ENCODE data around the gene CDC42SE2. TPM values are rescaled to one million over a fixed set of nuclear protein-coding genes. Genes with fewer than 3 reads are reported as not detected.
"Not testable (repeated sequence)": the region's sequence is repeated elsewhere in the genome, so short reads cannot be mapped to it uniquely, and the experiment has no call there.

The CDC42SE2 gene
- total RNA-seq, 2 experiments from 2014 or later: 54.2 to 66.8 TPM

GRCh38 chr5:131330031-131330430 is 66.2 kb downstream of the CDC42SE2 start:
- H3K4me1 ChIP-seq (ENCODE audit: insufficient read depth, low read length, poor library complexity, severe bottlenecking): no peaks in the 10 kb centered on the region
- no peak overlapping the region for H3K4me3 ChIP-seq (ENCODE audit: low read depth, low read length, poor library complexity, severe bottlenecking)
- CTCF ChIA-PET (ENCODE audit: unreplicated experiment): no interaction called here
- H2AFZ ChIP-seq (ENCODE audit: low read length): no peak overlapping the region
- no TSS peak for BruUV-seq (replicated peaks)
- H3K4me2 ChIP-seq (ENCODE audit: low read length): no peak overlapping the region
- DNase-seq (ENCODE audit: low spot score): no peak
- H3K27ac ChIP-seq (ENCODE audit: low read depth, low read length, poor library complexity, severe bottlenecking): no peak overlapping the region
- POLR2A ChIA-PET: interaction anchor here (0.7 to 1.1 kb wide), 4 partner anchors 10 to 397 kb away, joined by 3 to 4 read pairs (median 3); no protein-coding TSS in a partner anchor
- no peaks in the 10 kb centered on the region for H3K9me3 ChIP-seq (ENCODE audit: low read length)
- peaks cover 65% of the 10 kb centered on the region for H3K79me2 ChIP-seq (ENCODE audit: insufficient read depth, low read depth, low read length)
- intact Hi-C loops (cut with micrococcal nuclease; ENCODE audit: unreplicated experiment): no loop called here
- no peaks in the 10 kb centered on the region for H3K9me2 ChIP-seq (ENCODE audit: insufficient read depth, low read length)
- H4K20me1 ChIP-seq (ENCODE audit: insufficient read depth, low read length): no peaks in the 10 kb centered on the region
- peaks cover 51% of the 10 kb centered on the region for H3K36me3 ChIP-seq (ENCODE audit: insufficient read depth, low read length)
- no peak for TF ChIP-seq EZH2phosphoT487 (IDR thresholded peaks at IDR 0.05; ENCODE audit: borderline replicate concordance, low read depth, low read length)
- TF ChIP-seq, protein P1, sequence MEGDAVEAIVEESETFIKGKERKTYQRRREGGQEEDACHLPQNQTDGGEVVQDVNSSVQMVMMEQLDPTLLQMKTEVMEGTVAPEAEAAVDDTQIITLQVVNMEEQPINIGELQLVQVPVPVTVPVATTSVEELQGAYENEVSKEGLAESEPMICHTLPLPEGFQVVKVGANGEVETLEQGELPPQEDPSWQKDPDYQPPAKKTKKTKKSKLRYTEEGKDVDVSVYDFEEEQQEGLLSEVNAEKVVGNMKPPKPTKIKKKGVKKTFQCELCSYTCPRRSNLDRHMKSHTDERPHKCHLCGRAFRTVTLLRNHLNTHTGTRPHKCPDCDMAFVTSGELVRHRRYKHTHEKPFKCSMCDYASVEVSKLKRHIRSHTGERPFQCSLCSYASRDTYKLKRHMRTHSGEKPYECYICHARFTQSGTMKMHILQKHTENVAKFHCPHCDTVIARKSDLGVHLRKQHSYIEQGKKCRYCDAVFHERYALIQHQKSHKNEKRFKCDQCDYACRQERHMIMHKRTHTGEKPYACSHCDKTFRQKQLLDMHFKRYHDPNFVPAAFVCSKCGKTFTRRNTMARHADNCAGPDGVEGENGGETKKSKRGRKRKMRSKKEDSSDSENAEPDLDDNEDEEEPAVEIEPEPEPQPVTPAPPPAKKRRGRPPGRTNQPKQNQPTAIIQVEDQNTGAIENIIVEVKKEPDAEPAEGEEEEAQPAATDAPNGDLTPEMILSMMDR (conservative IDR thresholded peaks at IDR 0.05; ENCODE audit: low read length): no peak

GRCh38 chr5:131335756-131336155 is 71.9 kb downstream of the CDC42SE2 start:
- DNase-seq (ENCODE audit: low spot score); H4K20me1 ChIP-seq (ENCODE audit: insufficient read depth, low read length); BruUV-seq (replicated peaks); intact Hi-C loops (cut with micrococcal nuclease; ENCODE audit: unreplicated experiment); H2AFZ ChIP-seq (ENCODE audit: low read length); H3K27ac ChIP-seq (ENCODE audit: low read depth, low read length, poor library complexity, severe bottlenecking); H3K4me2 ChIP-seq (ENCODE audit: low read length); H3K4me1 ChIP-seq (ENCODE audit: insufficient read depth, low read length, poor library complexity, severe bottlenecking); H3K4me3 ChIP-seq (ENCODE audit: low read depth, low read length, poor library complexity, severe bottlenecking); CTCF ChIA-PET (ENCODE audit: unreplicated experiment); H3K9me3 ChIP-seq (ENCODE audit: low read length); H3K9me2 ChIP-seq (ENCODE audit: insufficient read depth, low read length): not testable (repeated sequence)
- H3K79me2 ChIP-seq (ENCODE audit: insufficient read depth, low read depth, low read length): peaks cover 21% of the 10 kb centered on the region; the same call in 1 of the 2 replicates
- POLR2A ChIA-PET: interaction anchor here (0.7 kb wide), 1 partner anchor 38 kb away, joined by 3 read pairs; no protein-coding TSS in a partner anchor
- H3K36me3 ChIP-seq (ENCODE audit: insufficient read depth, low read length): peaks cover 41% of the 10 kb centered on the region

DNA sequence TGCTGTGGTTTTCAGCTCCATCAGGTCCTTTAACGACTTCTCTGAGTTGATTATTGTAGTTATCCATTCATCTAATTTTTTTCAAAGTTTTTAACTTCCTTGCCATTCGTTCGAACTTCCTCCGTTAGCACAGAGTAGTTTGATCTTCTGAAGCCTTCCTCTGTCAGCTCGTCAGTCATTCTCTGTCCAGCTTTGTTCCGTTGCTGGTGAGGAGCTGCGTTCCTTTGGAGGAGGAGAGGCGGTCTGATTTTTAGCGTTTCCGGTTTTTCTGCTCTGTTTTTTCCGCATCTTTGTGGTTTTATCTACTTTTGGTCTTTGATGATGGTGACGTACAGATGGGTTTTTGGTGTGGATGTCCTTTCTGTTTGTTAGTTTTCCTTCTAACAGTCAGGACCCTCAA is 72.9 kb downstream of the CDC42SE2 start:
- not testable (repeated sequence) for BruUV-seq (replicated peaks)

GRCh38 chr5:131337240-131338050 is 73.6 kb downstream of the CDC42SE2 start:
- POLR2A ChIA-PET: not testable (repeated sequence)

More for the DNA sequence above, 72.9 kb downstream of the CDC42SE2 start:
- H3K4me2 ChIP-seq (ENCODE audit: low read length); H3K9me2 ChIP-seq (ENCODE audit: insufficient read depth, low read length); H3K9me3 ChIP-seq (ENCODE audit: low read length); H3K27ac ChIP-seq (ENCODE audit: low read depth, low read length, poor library complexity, severe bottlenecking); CTCF ChIA-PET (ENCODE audit: unreplicated experiment); intact Hi-C loops (cut with micrococcal nuclease; ENCODE audit: unreplicated experiment); DNase-seq (ENCODE audit: low spot score); H4K20me1 ChIP-seq (ENCODE audit: insufficient read depth, low read length); H2AFZ ChIP-seq (ENCODE audit: low read length); POLR2A ChIA-PET; H3K4me3 ChIP-seq (ENCODE audit: low read depth, low read length, poor library complexity, severe bottlenecking); H3K4me1 ChIP-seq (ENCODE audit: insufficient read depth, low read length, poor library complexity, severe bottlenecking): not testable (repeated sequence)
- peaks cover 20% of the 10 kb centered on the region; the same call in 1 of the 2 replicates for H3K79me2 ChIP-seq (ENCODE audit: insufficient read depth, low read depth, low read length)
- H3K36me3 ChIP-seq (ENCODE audit: insufficient read depth, low read length): peaks cover 44% of the 10 kb centered on the region

More at GRCh38 chr5:131337240-131338050, 73.6 kb downstream of the CDC42SE2 start:
- H3K27ac ChIP-seq (ENCODE audit: low read depth, low read length, poor library complexity, severe bottlenecking); H3K9me2 ChIP-seq (ENCODE audit: insufficient read depth, low read length); H3K4me3 ChIP-seq (ENCODE audit: low read depth, low read length, poor library complexity, severe bottlenecking); H3K4me1 ChIP-seq (ENCODE audit: insufficient read depth, low read length, poor library complexity, severe bottlenecking); H3K9me3 ChIP-seq (ENCODE audit: low read length); H3K4me2 ChIP-seq (ENCODE audit: low read length); H2AFZ ChIP-seq (ENCODE audit: low read length); CTCF ChIA-PET (ENCODE audit: unreplicated experiment); BruUV-seq (replicated peaks); intact Hi-C loops (cut with micrococcal nuclease; ENCODE audit: unreplicated experiment); H4K20me1 ChIP-seq (ENCODE audit: insufficient read depth, low read length); DNase-seq (ENCODE audit: low spot score): not testable (repeated sequence)
- H3K36me3 ChIP-seq (ENCODE audit: insufficient read depth, low read length): peaks cover 44% of the 10 kb centered on the region
- H3K79me2 ChIP-seq (ENCODE audit: insufficient read depth, low read depth, low read length): peaks cover 19% of the 10 kb centered on the region; the same call in 1 of the 2 replicates
